ENCODE measurements around the gene TNS3. TPM values are rescaled to one million over a fixed set of nuclear protein-coding genes. Genes with fewer than 3 reads are reported as not detected.
"Not testable (repeated sequence)": the region's sequence is repeated elsewhere in the genome, so short reads cannot be mapped to it uniquely, and the experiment has no call there.

Gene TNS3
- total RNA-seq, 1 experiment from 2014 or later: 147 TPM

- DNase-seq (ENCODE audit: low spot score): peak; percentile 95
Measured at GRCh38 chr7:47453093-47454061, 128.5 kb downstream of the TNS3 start.

DNA sequence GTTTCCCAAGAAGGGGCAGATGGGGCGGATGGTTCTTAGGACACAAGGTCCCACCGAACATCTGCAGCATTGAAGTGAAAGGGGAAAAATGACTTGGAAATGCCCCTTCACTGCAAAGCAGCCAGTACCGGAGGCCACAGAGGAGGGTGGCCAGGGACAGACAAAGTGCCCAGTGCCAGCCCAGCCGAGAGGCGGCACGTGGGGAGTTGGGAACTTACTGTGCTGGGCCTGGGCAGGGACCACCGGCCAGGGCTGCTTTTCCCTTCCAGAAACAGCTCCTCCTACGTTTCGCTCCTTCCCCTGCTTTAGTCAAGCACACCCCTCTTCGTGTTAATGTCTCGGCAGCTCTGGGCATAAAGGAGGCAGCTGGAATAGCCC, 129.2 kb downstream of the TNS3 start:
- DNase-seq (ENCODE audit: low spot score): no peak

DNA sequence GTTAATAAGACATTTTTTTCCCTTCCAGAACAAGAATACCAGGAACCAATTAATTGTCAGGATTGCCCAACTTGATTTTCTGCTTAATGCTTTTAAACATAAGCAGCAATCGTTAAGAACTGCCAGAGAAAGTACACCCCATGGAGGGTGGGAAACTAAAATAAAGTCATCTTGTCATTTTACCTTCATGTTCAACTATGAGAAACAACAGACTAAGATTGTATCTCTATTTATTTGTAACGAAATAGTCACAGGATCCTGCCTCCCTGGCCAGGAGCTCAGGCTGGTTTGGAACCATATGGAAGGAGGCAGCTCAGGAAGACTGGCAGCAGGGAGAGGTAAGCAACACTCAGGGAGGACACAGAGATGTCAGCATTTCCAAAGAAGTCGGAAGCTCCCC, 129.6 kb downstream of the TNS3 start:
- no peak for DNase-seq (ENCODE audit: low spot score)

DNA sequence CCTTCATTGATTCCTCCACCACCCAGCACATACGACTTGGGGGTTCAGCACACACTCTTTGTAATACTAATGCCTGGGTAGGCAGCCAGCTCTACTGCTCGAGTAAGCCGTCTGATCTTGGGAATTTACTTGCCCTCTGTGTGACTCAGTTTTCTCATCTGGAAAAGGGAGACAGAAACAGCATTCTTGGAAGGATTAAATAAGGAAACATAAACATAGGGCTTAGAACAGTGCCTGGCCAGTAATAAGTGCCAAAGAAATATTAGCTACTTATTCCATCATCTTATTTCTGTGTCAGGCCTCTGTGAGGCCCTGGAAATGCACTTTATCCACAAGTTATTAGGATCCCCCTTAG, 130.1 kb downstream of the TNS3 start:
- DNase-seq (ENCODE audit: low spot score): no peak

- no peak for DNase-seq (ENCODE audit: low spot score)
Measured at GRCh38 chr7:47449810-47450590, 131.9 kb downstream of the TNS3 start.

DNA sequence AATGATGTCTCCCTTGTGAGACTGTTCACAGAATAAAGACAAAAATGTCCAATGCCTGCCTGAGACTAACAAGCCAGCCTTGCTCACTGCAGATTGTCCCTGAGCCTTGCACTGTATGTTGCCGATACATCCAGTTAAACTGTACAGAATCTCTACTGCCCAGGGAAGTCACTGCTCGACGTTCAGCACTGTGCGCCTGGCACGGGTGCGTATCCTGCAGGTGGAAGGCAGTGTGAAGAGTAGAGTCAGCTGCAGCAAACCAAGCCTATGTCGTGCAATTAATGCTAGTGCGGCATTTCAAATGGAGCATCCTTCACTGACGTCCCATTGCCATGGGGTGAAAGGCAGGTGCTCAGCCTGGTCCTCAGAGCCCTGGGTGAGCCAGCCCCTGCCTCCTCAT, 132.9 kb downstream of the TNS3 start:
- no peak for DNase-seq (ENCODE audit: low spot score)

GRCh38 chr7:47447621-47448349, 134.1 kb downstream of the TNS3 start:
- DNase-seq (ENCODE audit: low spot score): no peak

- DNase-seq (ENCODE audit: low spot score): no peak
Measured at GRCh38 chr7:47446871-47447466, 134.9 kb downstream of the TNS3 start.

- peak; percentile 75 for DNase-seq (ENCODE audit: low spot score)
Measured at GRCh38 chr7:47444376-47445098, 137.4 kb downstream of the TNS3 start.

DNA sequence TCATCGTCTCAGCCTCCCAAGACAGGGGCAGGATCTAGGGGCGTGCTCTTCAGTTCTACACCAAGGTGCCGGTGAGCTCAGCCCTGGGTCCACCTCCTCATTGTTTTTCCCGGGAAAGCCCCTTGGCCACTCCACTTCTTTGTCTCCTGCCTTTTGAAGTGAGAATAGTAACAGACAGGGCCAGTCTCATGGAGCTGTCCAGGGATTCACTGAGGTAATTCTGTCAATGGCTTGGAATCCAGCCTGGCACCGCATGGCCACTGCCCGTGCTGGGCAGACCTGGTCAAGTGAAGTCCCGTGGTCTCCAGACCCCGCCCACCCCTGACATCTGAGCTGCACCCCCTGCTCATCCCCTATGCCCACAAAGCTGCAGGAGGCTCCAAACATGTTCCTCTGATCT, 138.9 kb downstream of the TNS3 start:
- no peak for DNase-seq (ENCODE audit: low spot score)

GRCh38 chr7:47442605-47442865, 139.4 kb downstream of the TNS3 start:
- DNase-seq (ENCODE audit: low spot score): no peak

- DNase-seq (ENCODE audit: low spot score): no peak
Measured at GRCh38 chr7:47441796-47442604, 139.9 kb downstream of the TNS3 start.

DNA sequence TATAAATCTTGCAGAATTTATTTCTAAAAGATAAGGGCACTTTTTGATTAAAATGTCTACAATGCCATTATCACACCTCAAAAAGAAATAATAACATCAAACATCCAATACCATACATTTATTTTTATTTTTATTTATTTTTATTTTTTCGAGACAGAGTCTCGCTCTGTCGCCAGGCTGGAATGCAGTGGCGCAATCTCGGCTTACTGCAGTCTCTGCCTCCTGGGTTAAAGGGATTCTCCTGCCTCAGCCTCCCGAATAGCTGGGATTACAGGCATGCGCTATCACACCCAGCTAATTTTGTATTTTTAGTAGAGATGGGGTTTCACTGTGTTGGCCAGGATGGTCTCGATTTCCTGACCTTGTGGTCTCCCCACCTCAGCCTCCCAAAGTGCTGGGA, 140.9 kb downstream of the TNS3 start:
- DNase-seq (ENCODE audit: low spot score): not testable (repeated sequence)

DNA sequence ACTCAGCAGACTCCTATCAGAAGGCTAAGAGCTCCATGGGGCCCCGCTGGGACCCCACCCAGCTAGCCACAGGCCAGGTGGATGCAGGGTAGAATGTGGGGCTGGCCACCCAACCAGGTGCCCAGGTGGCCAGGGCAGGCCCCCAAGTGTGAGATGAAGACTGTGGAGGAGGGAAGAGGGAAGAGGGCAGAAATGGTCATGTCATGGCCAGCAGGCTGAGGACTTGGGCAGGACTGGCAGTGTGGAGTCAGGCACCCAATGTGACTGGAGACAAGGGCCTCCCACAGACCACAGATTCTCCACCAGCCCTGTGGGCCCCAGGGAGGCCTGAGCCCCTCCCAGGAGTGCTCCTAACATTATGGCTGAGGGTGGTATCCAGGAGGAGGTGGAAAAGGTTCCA, 141.6 kb downstream of the TNS3 start:
- no peak for DNase-seq (ENCODE audit: low spot score)

GRCh38 chr7:47439181-47439667, 142.7 kb downstream of the TNS3 start:
- DNase-seq (ENCODE audit: low spot score): no peak

GRCh38 chr7:47438411-47439029, 143.4 kb downstream of the TNS3 start:
- no peak for DNase-seq (ENCODE audit: low spot score)

GRCh38 chr7:47435889-47436312, 146.0 kb downstream of the TNS3 start:
- peak; percentile 91 for DNase-seq (ENCODE audit: low spot score)

- DNase-seq (ENCODE audit: low spot score): no peak
Measured at GRCh38 chr7:47433564-47433895, 148.4 kb downstream of the TNS3 start.

GRCh38 chr7:47432671-47433563, 149.0 kb downstream of the TNS3 start:
- DNase-seq (ENCODE audit: low spot score): no peak
